ENCODE results near the gene ITPRIP.

The ITPRIP gene

GRCh38 chr10:104337985-104338735 lies at the start of gene ITPRIP:
ITPRIP (minus strand) TSS chr10:104338465; CDS start chr10:104316051, 22,414 bp downstream.
- peak; percentile 73 to 76 for DNase-seq

DNA sequence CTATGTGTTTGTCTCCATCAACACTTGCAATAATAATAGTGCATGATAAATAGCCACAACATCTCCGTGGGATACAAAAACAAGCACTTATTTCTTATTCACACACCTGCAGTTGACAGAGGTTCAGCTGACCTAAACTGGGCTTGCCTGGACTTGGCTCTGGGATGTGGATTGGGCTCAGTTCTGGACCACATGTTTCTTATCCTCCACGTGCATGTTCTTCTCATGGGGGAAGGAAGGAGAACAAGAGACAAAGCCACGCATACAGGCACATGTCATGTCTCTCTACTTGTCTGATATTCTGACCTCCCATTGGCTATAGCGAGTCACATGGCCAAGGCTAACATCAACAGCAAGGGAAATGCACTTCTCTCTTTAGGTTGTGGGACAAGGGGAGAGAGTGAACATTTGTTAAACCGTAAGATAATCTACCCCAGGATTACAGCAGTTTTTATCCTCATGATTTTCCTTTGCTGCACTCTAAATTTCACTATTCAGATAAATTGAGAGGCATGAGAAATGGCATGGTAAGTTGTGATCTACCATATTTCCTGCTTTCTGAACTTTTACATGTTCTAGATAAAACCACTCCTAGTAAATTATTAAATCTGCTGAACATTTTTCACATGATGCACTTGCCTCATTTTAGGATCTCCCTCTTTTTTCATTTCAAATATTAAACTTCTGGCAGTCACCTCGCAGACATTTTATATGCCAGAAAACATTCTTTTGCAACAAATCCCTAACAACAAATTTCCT lies 49.0 kb upstream of the ITPRIP start:
- peak in 1 of 2 donors; percentile 11 for DNase-seq

DNA sequence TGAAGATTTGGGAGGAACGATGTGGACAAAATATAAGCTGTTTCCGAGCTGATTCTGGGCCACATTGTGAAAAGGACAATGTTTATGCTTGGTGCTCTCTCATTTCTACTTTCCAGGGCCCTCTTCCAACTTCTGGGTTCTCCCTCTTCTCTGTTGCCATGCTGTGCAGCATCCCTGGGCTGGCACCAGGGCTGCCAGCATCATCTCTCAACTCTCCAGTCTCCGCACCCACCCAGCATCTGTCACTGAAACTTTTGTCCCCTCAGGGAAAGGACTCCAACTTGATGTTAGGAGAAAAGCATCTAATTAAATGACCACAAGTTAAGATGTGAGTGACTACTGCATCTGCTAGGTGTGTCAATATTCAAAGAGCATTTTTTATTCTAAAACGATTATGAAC lies 42.1 kb upstream of the ITPRIP start:
- no peak for DNase-seq

GRCh38 chr10:104376784-104377300 lies 38.6 kb upstream of the ITPRIP start:
- DNase-seq: no peak

GRCh38 chr10:104374591-104374990 lies 36.3 kb upstream of the ITPRIP start:
- DNase-seq: no peak

- DNase-seq: no peak
Measured at GRCh38 chr10:104371753-104372152, 33.5 kb upstream of the ITPRIP start.

DNA sequence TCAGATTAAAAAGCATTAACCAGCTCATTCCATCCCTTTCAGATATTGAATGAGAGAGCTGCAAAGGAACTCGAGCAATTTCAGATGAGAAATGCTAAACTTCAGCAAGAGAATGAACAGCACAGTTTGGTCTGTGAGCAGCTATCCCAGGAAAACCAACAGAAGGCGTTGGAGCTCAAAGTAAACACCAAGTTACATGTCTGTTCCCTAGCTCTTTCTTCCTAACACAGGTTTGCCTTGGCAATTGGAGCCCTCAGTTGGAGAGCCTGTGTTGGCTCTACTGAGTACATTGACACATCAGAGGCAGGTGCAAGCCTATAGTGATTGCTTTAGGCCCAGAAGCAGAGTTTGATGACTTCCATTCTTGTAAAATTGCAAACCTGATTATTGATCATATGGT lies 30.1 kb upstream of the ITPRIP start:
- DNase-seq: no peak

DNA sequence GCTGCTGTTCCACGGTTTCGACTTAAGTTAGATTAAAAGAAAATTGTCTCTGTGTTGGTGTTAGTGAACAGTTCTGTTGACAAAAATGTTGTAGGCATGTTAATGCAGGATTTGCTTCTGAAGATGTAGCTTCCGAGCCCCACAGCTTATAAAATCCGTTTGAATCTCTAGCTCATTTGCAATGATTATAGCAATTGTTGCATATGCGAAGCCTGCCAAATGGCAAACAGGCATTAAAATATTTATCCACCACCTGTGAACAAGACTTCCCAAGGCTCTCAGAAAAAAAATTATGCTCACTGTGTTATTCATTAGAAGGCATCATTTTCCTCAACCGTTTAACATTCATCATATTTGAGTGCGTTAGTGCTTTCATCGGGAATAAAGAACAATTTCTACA lies 29.6 kb upstream of the ITPRIP start:
- no peak for DNase-seq

DNA sequence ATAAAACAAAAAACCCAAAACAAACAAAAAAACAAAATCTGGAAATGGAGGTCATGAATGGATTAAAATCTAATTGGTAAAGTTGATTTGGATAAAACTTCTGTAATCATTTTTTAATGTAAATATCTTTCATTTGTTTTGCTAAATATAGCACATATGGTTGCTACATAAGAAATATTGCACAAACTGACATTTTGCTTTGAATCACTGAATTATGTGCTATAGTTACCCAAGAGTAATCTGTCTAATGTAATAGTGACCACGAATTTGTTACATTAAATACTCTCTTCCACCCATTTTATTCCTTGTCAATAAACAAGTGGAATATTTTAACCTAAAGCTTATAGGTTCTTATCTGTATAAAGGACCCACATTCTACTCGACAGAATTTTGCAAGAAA lies 21.5 kb upstream of the ITPRIP start:
- DNase-seq: no peak

DNA sequence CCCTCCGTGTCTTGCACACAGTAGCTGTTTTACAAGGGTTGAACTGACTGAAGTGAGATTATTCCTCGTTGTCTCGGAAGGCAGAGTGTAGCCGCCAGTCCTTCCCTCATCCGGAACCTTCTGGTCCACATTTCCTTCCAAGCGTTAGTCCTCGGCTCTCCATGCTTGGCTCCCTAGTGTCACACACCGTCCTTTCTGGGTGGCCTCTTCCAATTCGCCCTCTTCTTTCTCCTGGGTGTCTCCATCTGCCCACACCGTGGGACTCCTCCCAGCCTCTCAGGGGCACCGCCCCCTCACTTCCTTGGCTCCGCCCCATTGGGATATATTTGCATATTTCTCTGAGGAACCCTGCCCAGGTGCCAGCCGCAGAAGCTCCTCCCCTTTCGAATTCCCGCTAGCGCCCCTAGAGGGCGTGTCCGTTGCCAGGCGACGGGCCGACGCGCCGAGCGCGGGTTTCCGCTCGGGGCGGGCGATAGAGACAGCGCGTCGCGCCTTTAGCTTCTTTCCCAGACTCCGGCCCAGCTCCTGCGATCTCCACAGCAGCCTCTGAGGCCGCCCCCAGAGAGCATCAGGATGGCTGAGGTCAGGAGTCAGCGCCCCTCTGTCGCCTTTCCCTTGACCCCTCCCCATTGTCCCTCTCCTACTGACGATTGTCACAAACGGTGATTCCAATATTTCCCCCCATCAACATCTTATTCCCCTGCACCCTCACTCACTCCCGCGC lies 15.2 kb upstream of the ITPRIP start, which contains the start of gene CFAP58:
CFAP58 (plus strand) TSS at position 509 of the 724 bp plus-strand sequence; CDS start at position 574, 65 bp downstream.
- DNase-seq: peak; percentile 93 to 96

GRCh38 chr10:104351919-104352318 lies 13.7 kb upstream of the ITPRIP start:
- DNase-seq: no peak

GRCh38 chr10:104351061-104351702 lies 12.9 kb upstream of the ITPRIP start:
- peak in 1 of 2 donors; percentile 19 for DNase-seq

DNA sequence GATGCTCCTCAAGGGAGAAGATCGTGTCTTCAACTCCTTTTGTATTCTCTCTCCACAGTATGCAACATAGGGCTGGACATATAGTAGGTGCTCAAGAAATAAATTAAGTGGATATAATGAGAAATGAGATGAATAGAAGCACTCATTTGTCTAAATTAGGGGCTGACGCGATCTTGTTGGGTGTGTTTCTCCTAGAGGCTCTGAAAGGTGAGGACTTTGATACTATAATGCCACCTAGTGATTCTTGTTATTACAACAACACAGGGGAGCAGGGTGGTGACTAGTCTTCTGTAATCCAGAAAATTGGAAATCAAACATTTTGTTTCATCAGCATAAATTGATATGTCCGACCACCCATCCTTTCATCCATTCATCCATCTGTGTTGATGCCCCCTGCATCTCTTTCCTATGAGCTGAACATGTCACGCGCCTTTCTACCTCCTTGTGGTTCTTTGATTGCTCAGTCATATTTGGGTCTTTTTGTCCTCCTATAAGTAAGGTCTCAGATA lies 11.9 kb upstream of the ITPRIP start:
- peak; percentile 45 to 77 for DNase-seq

DNA sequence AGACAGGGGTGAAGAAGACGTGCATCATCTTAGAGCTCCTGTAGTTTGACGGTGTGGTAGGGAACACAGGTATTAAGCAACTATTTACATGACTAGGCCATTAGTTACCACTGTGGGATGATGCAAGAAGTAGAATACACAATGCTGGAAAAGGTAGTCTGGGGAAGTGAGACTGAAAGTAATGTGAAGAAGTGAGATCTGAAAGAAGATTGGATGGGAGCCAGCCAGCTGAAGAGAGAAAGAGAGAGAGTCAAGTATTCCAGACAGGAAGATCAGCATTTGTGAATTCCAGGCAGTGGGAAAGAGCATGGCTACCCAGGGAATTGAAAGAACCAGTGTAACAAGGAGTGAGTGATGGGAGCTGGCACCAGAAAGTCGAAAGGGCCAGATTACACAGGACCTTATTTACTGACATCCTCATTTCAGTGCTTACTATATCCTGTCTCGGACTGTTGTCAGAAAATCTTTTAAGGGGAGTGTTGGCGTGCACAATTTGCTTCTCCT lies 11.4 kb upstream of the ITPRIP start:
- peak in 1 of 2 donors; percentile 28 for DNase-seq

DNA sequence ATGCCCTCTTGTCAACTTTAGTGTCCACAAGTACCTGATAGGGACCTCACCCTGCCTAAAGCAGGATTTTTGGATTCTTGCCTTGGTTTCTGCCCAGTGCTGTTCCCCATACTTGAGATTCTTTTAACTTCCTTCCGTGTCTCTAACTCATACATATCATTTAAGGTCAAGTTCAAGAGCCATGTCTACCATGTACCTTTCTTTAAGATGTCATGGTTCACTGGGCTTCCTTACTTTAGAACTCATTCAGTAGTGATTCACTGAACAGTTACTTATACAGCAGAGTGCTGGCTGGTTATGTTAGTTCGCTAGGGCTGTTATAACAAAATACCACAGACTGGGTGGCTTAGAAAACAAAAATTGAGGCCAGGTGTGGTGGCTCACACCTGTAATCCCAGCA lies 10.3 kb upstream of the ITPRIP start:
- DNase-seq: no peak

DNA sequence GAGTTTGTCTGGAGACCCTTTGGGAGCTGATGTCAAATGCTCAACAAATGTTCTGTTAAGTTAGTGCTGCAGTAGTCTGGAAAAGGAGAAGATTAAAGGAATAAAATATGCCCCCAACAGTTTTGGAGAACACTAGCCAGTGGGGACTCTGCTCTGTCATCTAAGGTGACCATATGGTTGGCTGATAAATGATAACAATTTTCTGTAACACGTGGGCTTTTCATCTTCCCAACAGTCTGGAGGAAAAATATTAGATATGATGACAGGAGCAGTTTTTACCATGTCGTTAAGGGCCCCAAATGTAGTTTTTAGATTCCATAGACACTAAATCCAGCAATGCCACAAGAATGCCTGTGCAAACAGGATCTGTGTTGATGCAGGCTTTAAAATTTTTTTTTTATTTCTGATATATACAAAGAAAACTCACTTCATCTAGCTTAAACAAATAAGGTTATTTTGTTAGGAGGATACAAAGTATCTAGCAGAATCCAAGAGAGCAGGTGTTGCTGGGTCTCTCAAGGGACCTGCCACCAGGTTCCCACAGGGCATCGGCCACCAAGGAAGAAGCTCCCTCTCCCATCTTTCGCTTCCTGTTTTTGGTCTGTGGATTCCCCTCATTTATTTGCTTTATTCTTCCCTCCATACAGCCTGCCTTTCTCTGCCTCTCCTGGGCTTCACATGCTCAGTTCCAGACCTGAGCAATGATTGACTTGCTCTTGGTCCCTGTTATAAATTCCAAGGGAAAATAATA lies 9.2 kb upstream of the ITPRIP start:
- no peak for DNase-seq

GRCh38 chr10:104345941-104346340 lies 7.7 kb upstream of the ITPRIP start:
- no peak for DNase-seq

DNA sequence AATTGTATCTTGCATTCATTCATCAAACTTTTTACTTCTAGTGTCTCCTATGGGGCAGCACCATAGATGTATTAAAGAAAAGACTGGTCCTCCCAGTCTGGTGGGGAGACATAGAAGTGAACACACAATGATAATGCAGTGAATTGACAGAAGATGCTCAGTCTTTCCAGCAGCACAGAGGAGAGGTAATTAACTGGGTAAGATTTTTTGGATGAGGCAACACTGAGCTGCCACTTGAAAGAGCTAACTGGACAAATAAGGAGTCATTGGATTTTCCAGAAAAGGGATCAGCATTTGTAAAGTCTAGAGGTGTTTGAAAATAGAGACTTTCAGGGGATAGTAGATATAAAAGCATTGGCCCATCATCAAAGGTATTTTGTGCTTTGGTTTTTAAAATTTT lies 7.2 kb upstream of the ITPRIP start:
- DNase-seq: no peak

DNA sequence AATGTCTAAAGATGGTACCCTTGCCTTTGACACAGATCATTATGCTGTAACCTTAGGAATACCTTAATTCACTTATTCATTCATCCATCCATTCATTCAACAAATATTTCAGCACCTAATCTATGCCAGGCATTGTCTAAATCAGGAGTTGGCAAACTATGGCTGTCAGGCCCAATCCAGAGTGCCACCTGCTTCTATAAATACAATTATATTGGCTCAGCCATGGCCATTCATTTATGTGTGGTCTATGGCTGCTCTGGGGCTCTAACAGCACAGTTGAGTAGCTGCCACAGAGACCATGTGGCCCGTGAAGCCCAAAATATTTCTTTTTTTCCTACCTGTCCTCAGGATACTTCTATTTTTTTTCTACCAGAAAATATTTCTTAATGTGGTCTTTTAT lies 6.0 kb upstream of the ITPRIP start:
- no peak for DNase-seq

GRCh38 chr10:104342941-104343411 lies 4.7 kb upstream of the ITPRIP start:
- no peak for DNase-seq

DNA sequence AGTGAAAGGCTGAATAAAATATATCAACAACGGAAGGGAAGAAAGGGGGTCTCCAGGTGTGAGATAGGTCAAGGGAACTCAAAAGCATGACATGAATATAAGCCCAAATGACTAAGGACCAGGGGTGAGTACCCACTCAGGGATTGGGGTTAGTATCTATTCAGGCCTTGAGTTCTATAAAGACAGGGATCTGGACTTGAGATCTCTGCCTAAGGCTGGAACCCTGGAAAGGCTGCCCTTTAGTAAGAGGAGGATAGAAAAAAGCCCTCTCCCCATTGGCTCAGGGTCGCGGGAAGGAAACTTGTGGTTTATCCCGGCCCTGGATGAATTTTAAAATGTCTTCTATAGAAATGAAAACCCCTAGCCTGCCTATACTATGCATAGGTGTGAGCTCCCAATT lies 2.4 kb upstream of the ITPRIP start:
- no peak for DNase-seq
